Measurements from ENCODE around the gene KRT5.

DNA sequence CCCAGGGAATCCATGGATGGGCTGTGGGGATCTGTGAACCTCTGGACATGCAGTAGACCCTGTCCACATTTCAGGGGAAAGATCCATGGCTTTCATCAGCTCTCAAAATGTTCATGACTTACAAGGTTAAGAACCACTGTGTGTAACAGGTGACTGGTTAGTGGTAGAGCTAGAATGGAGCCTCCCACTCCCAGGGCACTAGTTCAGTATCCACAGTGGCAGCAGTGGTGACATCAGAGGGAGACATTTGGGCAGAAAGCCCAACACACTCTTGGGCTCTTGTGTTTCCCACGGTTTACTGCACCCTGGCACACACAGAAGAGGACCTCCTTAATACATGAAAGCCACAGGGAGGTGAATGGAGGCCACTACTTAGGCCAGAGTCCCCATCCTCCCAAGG, 44.4 kb upstream of the KRT5 start:
- TF ChIP-seq, protein P1, sequence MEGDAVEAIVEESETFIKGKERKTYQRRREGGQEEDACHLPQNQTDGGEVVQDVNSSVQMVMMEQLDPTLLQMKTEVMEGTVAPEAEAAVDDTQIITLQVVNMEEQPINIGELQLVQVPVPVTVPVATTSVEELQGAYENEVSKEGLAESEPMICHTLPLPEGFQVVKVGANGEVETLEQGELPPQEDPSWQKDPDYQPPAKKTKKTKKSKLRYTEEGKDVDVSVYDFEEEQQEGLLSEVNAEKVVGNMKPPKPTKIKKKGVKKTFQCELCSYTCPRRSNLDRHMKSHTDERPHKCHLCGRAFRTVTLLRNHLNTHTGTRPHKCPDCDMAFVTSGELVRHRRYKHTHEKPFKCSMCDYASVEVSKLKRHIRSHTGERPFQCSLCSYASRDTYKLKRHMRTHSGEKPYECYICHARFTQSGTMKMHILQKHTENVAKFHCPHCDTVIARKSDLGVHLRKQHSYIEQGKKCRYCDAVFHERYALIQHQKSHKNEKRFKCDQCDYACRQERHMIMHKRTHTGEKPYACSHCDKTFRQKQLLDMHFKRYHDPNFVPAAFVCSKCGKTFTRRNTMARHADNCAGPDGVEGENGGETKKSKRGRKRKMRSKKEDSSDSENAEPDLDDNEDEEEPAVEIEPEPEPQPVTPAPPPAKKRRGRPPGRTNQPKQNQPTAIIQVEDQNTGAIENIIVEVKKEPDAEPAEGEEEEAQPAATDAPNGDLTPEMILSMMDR (IDR thresholded peaks at IDR 0.05), result no peak
- TF ChIP-seq POLR2AphosphoS5 (IDR thresholded peaks at IDR 0.05) (no peak), POLR2A (IDR thresholded peaks at IDR 0.05) (no peak), EP300 (IDR thresholded peaks at IDR 0.05) (no peak)

Measured in suprapubic skin (tissue), 4 donors.